Measurements from ENCODE around the gene ZNF423. TPM values are rescaled to one million over a fixed set of nuclear protein-coding genes. Genes with fewer than 3 reads are reported as not detected.

ZNF423 gene
- total and polyA plus RNA-seq, 5 donors: 5.5 to 22.2 (median 14.4) TPM

GRCh38 chr16:49822649-49823370 lies 33.1 kb downstream of the ZNF423 start:
- Histone ChIP-seq H3K4me1 (ENCODE audit: control insufficient read depth, insufficient read depth, low read length) (peaks cover 4% of the 10 kb centered on the region), H3K9me3 (ENCODE audit: control insufficient read depth, low read length) (no peaks in the 10 kb centered on the region), H3K27me3 (ENCODE audit: control insufficient read depth, insufficient read depth) (no peaks in the 10 kb centered on the region), H3K4me3 (ENCODE audit: low read length) (no peak overlapping the region), H3K27ac (ENCODE audit: low read length) (no peak overlapping the region)
- no peak for ATAC-seq
- no peak for DNase-seq
- intact Hi-C loops (cut with DNase I): no loop called here
- 86% methylated on average over 8 of the region's 8 CpGs for WGBS

- WGBS: 77% methylated on average over 13 of the region's 13 CpGs
- Histone ChIP-seq H3K27me3 (ENCODE audit: control insufficient read depth, insufficient read depth) (no peaks in the 10 kb centered on the region), H3K4me3 (ENCODE audit: low read length) (no peak overlapping the region), H3K27ac (ENCODE audit: low read length) (no peak overlapping the region), H3K4me1 (ENCODE audit: control insufficient read depth, insufficient read depth, low read length) (peaks cover 2% of the 10 kb centered on the region), H3K9me3 (ENCODE audit: control insufficient read depth, low read length) (no peaks in the 10 kb centered on the region)
- DNase-seq (no peak), ATAC-seq (no peak)
- intact Hi-C loops (cut with DNase I): no loop called here
Observed at GRCh38 chr16:49821614-49822282, 34.2 kb downstream of the ZNF423 start.

- Histone ChIP-seq H3K27ac (ENCODE audit: low read length) (no peak overlapping the region), H3K9me3 (ENCODE audit: control insufficient read depth, low read length) (no peaks in the 10 kb centered on the region), H3K27me3 (ENCODE audit: control insufficient read depth, insufficient read depth) (no peaks in the 10 kb centered on the region), H3K4me1 (ENCODE audit: control insufficient read depth, insufficient read depth, low read length) (peaks cover 2% of the 10 kb centered on the region), H3K4me3 (ENCODE audit: low read length) (no peak overlapping the region)
- 83% methylated on average over 9 of the region's 9 CpGs for WGBS
- DNase-seq (no peak), ATAC-seq (no peak)
- intact Hi-C loops (cut with DNase I): no loop called here
Observed at GRCh38 chr16:49821156-49821555, 34.8 kb downstream of the ZNF423 start.

GRCh38 chr16:49817754-49818507 lies 38.0 kb downstream of the ZNF423 start:
- Histone ChIP-seq H3K9me3 (ENCODE audit: control insufficient read depth, low read length) (no peaks in the 10 kb centered on the region), H3K27ac (ENCODE audit: low read length) (no peak overlapping the region), H3K27me3 (ENCODE audit: control insufficient read depth, insufficient read depth) (no peaks in the 10 kb centered on the region), H3K4me3 (ENCODE audit: low read length) (no peak overlapping the region), H3K4me1 (ENCODE audit: control insufficient read depth, insufficient read depth, low read length) (peaks cover 3% of the 10 kb centered on the region)
- DNase-seq (no peak), ATAC-seq (no peak)
- intact Hi-C loops (cut with DNase I): no loop called here
- 92% methylated on average over 13 of the region's 13 CpGs for WGBS

DNA sequence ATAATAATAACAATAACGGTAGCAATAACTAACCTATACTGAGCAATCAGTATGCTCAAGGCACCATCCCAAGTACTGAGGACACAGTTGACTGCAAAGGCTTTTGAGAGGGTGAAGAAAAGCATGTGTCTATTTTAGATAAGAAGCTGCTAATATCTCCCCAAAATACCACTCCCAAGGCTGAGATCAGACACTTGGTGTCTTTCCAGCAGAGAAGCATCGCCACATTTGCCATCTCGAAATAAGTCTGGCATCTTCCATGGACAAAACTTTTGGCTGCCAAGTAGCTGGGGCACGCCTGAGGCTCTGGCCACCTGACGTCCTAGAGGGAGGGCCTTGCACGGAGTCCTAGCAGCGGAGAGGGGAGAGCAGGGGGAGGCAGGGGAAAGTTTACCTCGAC lies 39.0 kb downstream of the ZNF423 start:
- no peaks in the 10 kb centered on the region for H3K27me3 ChIP-seq (ENCODE audit: control insufficient read depth, insufficient read depth)
- peaks cover 3% of the 10 kb centered on the region for H3K4me1 ChIP-seq (ENCODE audit: control insufficient read depth, insufficient read depth, low read length)
- intact Hi-C loops (cut with DNase I): no loop called here
- H3K4me3 ChIP-seq (ENCODE audit: low read length): no peak overlapping the region
- WGBS: 43% methylated on average over 8 of the region's 8 CpGs
- H3K27ac ChIP-seq (ENCODE audit: low read length): no peak overlapping the region
- ATAC-seq (peak; percentile 45 to 68), DNase-seq (no peak)
- H3K9me3 ChIP-seq (ENCODE audit: control insufficient read depth, low read length): no peaks in the 10 kb centered on the region

- ATAC-seq (peak; percentile 36 to 60), DNase-seq (peak in 2 of 3 donors; percentile 74 to 77)
- Histone ChIP-seq H3K4me1 (ENCODE audit: control insufficient read depth, insufficient read depth, low read length) (peaks cover 3% of the 10 kb centered on the region), H3K9me3 (ENCODE audit: control insufficient read depth, low read length) (no peaks in the 10 kb centered on the region), H3K4me3 (ENCODE audit: low read length) (no peak overlapping the region), H3K27ac (ENCODE audit: low read length) (no peak overlapping the region), H3K27me3 (ENCODE audit: control insufficient read depth, insufficient read depth) (no peaks in the 10 kb centered on the region)
- WGBS: 62% methylated on average over 13 of the region's 13 CpGs
- intact Hi-C loops (cut with DNase I): no loop called here
Observed at GRCh38 chr16:49811644-49812334, 44.1 kb downstream of the ZNF423 start.

- no peak overlapping the region for H3K27ac ChIP-seq (ENCODE audit: low read length)
- H3K4me1 ChIP-seq (ENCODE audit: control insufficient read depth, insufficient read depth, low read length): peaks cover 3% of the 10 kb centered on the region
- WGBS: 69% methylated on average over 9 of the region's 9 CpGs
- no peaks in the 10 kb centered on the region for H3K27me3 ChIP-seq (ENCODE audit: control insufficient read depth, insufficient read depth)
- ATAC-seq (no peak), DNase-seq (no peak)
- intact Hi-C loops (cut with DNase I): no loop called here
- no peak overlapping the region for H3K4me3 ChIP-seq (ENCODE audit: low read length)
- H3K9me3 ChIP-seq (ENCODE audit: control insufficient read depth, low read length): no peaks in the 10 kb centered on the region
Observed at GRCh38 chr16:49810831-49811230, 45.1 kb downstream of the ZNF423 start.

- H3K4me1 ChIP-seq (ENCODE audit: control insufficient read depth, insufficient read depth, low read length): peaks cover 3% of the 10 kb centered on the region
- H3K4me3 ChIP-seq (ENCODE audit: low read length): no peak overlapping the region
- 92% methylated on average over 8 of the region's 8 CpGs for WGBS
- no peaks in the 10 kb centered on the region for H3K9me3 ChIP-seq (ENCODE audit: control insufficient read depth, low read length)
- intact Hi-C loops (cut with DNase I): no loop called here
- DNase-seq (no peak), ATAC-seq (no peak)
- no peak overlapping the region for H3K27ac ChIP-seq (ENCODE audit: low read length)
- H3K27me3 ChIP-seq (ENCODE audit: control insufficient read depth, insufficient read depth): no peaks in the 10 kb centered on the region
Observed at GRCh38 chr16:49809561-49809960, 46.4 kb downstream of the ZNF423 start.

DNA sequence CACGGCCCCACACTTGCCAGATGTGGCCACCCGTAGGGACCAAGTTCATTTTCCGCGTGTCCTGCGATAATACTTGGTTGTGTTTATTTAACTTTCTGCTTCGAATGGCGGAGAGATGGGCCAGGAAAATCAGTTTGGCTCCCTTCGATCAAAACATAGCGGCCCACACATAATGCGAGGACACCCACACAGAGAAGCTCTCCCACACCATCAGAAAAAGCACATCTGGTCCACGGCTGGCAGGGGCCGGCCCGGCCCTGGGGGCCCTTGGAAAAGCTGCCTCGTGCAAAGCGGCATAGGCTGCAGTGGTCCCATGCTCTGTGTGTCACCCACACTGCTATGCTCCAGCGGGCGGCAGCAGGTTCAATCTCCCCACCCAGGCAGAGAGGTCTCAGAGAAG lies 46.9 kb downstream of the ZNF423 start:
- 69% methylated on average over 17 of the region's 17 CpGs for WGBS
- no peak for DNase-seq
- peak in 1 of 2 donors; percentile 3 for ATAC-seq
- no peaks in the 10 kb centered on the region for H3K27me3 ChIP-seq (ENCODE audit: control insufficient read depth, insufficient read depth)
- no peaks in the 10 kb centered on the region for H3K4me1 ChIP-seq (ENCODE audit: control insufficient read depth, insufficient read depth, low read length)
- intact Hi-C loops (cut with DNase I): no loop called here
- no peaks in the 10 kb centered on the region for H3K9me3 ChIP-seq (ENCODE audit: control insufficient read depth, low read length)
- H3K27ac ChIP-seq (ENCODE audit: low read length): no peak overlapping the region
- no peak overlapping the region for H3K4me3 ChIP-seq (ENCODE audit: low read length)

DNA sequence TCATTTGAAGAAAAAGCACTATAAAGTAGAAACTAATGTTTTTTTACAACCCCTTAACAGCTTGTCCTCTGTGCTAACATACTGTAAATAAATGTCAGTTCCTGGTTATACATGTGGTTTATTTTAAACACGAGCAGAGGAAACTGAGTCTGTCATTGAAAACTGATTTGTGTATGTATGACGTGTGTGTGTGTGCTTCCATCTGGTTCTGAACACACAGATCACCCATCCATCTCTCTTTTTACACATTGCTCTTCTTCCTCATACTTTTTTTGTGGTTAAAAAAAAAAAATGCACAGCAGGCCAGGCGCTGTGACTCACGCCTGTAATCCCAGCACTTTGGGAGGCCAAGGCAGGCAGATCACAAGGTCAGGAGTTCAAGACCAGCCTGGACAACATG lies 49.5 kb downstream of the ZNF423 start:
- DNase-seq (no peak), ATAC-seq (no peak)
- WGBS: 69% methylated on average over 4 of the region's 4 CpGs
- H3K4me3 ChIP-seq (ENCODE audit: low read length): no peak overlapping the region
- H3K4me1 ChIP-seq (ENCODE audit: control insufficient read depth, insufficient read depth, low read length): no peaks in the 10 kb centered on the region
- intact Hi-C loops (cut with DNase I): no loop called here
- H3K9me3 ChIP-seq (ENCODE audit: control insufficient read depth, low read length): no peaks in the 10 kb centered on the region
- H3K27ac ChIP-seq (ENCODE audit: low read length): no peak overlapping the region
- H3K27me3 ChIP-seq (ENCODE audit: control insufficient read depth, insufficient read depth): no peaks in the 10 kb centered on the region

DNA sequence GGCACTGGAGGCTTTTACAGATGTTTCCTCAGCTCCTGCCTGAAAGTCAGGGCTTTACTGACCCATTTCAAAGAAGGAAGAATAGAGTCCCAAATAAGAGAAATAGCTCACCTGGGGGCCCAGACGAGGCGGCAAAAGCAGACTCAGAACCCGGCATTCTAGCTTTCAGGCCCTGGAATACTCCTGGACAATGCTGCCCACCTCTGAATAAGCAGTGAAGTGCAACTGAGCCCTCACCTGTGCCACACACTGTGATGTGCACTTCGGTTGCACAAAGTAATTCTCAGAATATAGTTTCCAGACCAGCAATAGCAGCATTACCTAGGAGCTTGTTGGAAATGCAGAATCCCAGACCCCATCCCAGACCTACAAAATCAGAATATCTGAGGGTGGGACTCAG lies 54.6 kb downstream of the ZNF423 start:
- ATAC-seq (no peak), DNase-seq (no peak)
- H3K4me3 ChIP-seq (ENCODE audit: low read length): no peak overlapping the region
- H3K4me1 ChIP-seq (ENCODE audit: control insufficient read depth, insufficient read depth, low read length): peaks cover 2% of the 10 kb centered on the region
- no peak overlapping the region for H3K27ac ChIP-seq (ENCODE audit: low read length)
- no peaks in the 10 kb centered on the region for H3K27me3 ChIP-seq (ENCODE audit: control insufficient read depth, insufficient read depth)
- WGBS: 92% methylated on average over 4 of the region's 4 CpGs
- no peaks in the 10 kb centered on the region for H3K9me3 ChIP-seq (ENCODE audit: control insufficient read depth, low read length)
- intact Hi-C loops (cut with DNase I): no loop called here

All from right cardiac atrium (tissue), 5 donors.